Endothelial cell of umbilical vein (primary cell): ENCODE results near the gene DGCR2. TPM values are rescaled to one million over a fixed set of nuclear protein-coding genes. Genes with fewer than 3 reads are reported as not detected.

Experiments used
- BruUV-seq: library from RNA; stranded (reverse); fragments of 400-500 nt; replicated peaks from 2 replicates; lab custom pipeline; 2021; lab: Mats Ljungman, UMichigan
- CTCF ChIA-PET: fragments of 300-600, 350-600 bp; sonication (Branson Sonifier 250); formaldehyde crosslinking; loops from one replicate; lab custom pipeline; 2021; ENCODE audit warnings: antibody characterized with exemption, inconsistent platforms; lab: Charles Lee
- POLR2A ChIA-PET: fragments of 300-600, 350-600 bp; sonication (Branson Sonifier 250); formaldehyde crosslinking; loops from one replicate; lab custom pipeline; 2021; ENCODE audit warnings: antibody characterized with exemption, inconsistent platforms; lab: Charles Lee
- DNase-seq: peaks from one replicate; pipeline ENCODE4 v3.0.0-alpha.2; 2011; ENCODE audit warnings: low read depth, low spot score
- FAIRE-seq: peaks from 2 replicates; lab custom pipeline; 2011; peaks lifted over from hg19 to GRCh38; lab: Jason Lieb, UNC
- H2AFZ ChIP-seq: 2 replicates; pipeline ENCODE4 v1.6.0; 2012; ENCODE audit warnings: low read depth, low read length, control low read depth, inconsistent platforms
- H3K27ac ChIP-seq: 2 replicates; pipeline ENCODE4 v1.5.1; 2011; ENCODE audit warnings: low read depth, mild to moderate bottlenecking, control low read depth, low read length, moderate library complexity; ENCODE audit not compliant: insufficient read depth
- H3K27me3 ChIP-seq, 2 experiments: 2 replicates each; pipeline versions ENCODE4 v1.6.0 to v1.6.1; 2011; ENCODE audit warnings: low read length in 2 of 2, mixed read lengths in 1 of 2; ENCODE audit not compliant: control insufficient read depth in 2 of 2, insufficient read depth in 2 of 2
- H3K36me3 ChIP-seq, 2 experiments: 2 replicates in 1 of 2; 3 replicates in 1 of 2; pipeline ENCODE4 v1.5.1; 2011; ENCODE audit warnings: low read length in 2 of 2, mild to moderate bottlenecking in 1 of 2, moderate library complexity in 1 of 2; ENCODE audit not compliant: control insufficient read depth in 2 of 2, insufficient read depth in 2 of 2; ENCODE audit errors: extremely low read depth in 1 of 2
- H3K4me1 ChIP-seq: 3 replicates; pipeline ENCODE4 v1.5.1; 2011; ENCODE audit warnings: mild to moderate bottlenecking, low read length; ENCODE audit not compliant: control insufficient read depth, insufficient read depth; ENCODE audit errors: extremely low read depth
- H3K4me2 ChIP-seq: 2 replicates; pipeline ENCODE4 v1.6.1; 2011; ENCODE audit warnings: low read length, control low read depth, mixed read lengths; ENCODE audit not compliant: insufficient read depth
- H3K4me3 ChIP-seq, 3 experiments: fragments of 200-600 bp in 1 of 3; sonication (generic), shearing (Covaris generic) in 1 of 3; replicated peaks in 1 of 3; 2 replicates each; pipeline ENCODE4 v1.5.1; 2011 to 2016; ENCODE audit warnings: control low read depth in 3 of 3, low read length in 3 of 3, mild to moderate bottlenecking in 2 of 3, inconsistent platforms in 1 of 3, low read depth in 1 of 3, moderate library complexity in 1 of 3; ENCODE audit not compliant: insufficient read depth in 1 of 3
- H3K79me2 ChIP-seq: 2 replicates; pipeline ENCODE4 v1.6.0; 2012; ENCODE audit warnings: low read length, inconsistent platforms; ENCODE audit not compliant: control insufficient read depth, insufficient read depth
- H3K9ac ChIP-seq: replicated peaks from 2 replicates; pipeline ENCODE3; 2011; ENCODE audit warnings: low read length, control low read depth; ENCODE audit not compliant: insufficient read depth; ENCODE audit errors: extremely low read depth
- H3K9me1 ChIP-seq: replicated peaks from 3 replicates; pipeline ENCODE4 v1.6.0; 2011; ENCODE audit warnings: mild to moderate bottlenecking, low read length; ENCODE audit not compliant: control insufficient read depth, insufficient read depth; ENCODE audit errors: extremely low read depth
- H3K9me3 ChIP-seq: replicated peaks from 2 replicates; pipeline ENCODE4 v1.5.1; 2012; ENCODE audit warnings: low read length, inconsistent platforms; ENCODE audit not compliant: control insufficient read depth, insufficient read depth
- H4K20me1 ChIP-seq: replicated peaks from 2 replicates; pipeline ENCODE3; 2011; ENCODE audit warnings: mild to moderate bottlenecking, low read length; ENCODE audit not compliant: control insufficient read depth, insufficient read depth; ENCODE audit errors: extremely low read depth
- EZH2 ChIP-seq: IDR thresholded peaks from 2 replicates; pipeline ENCODE4 v1.6.1; 2012; ENCODE audit warnings: borderline replicate concordance, low read depth, mild to moderate bottlenecking, moderate library complexity, low read length, inconsistent platforms; ENCODE audit not compliant: severe bottlenecking
- FOS ChIP-seq: IDR thresholded peaks from 2 replicates; pipeline ENCODE4 v1.6.1; 2011; ENCODE audit warnings: mild to moderate bottlenecking, low read length, moderate library complexity, borderline replicate concordance; ENCODE audit not compliant: insufficient read depth
- GATA2 ChIP-seq: IDR thresholded peaks from 2 replicates; pipeline ENCODE4 v1.7.0; 2011; ENCODE audit warnings: low read depth, mild to moderate bottlenecking, moderate library complexity, mixed read lengths, low read length; ENCODE audit not compliant: insufficient read length, insufficient read depth
- JUN ChIP-seq: IDR thresholded peaks from 2 replicates; pipeline ENCODE4 v1.6.1; 2011; ENCODE audit warnings: borderline replicate concordance, low read depth; ENCODE audit not compliant: insufficient read length, insufficient read depth
- MYC ChIP-seq: IDR thresholded peaks from one replicate; pipeline ENCODE4 v1.6.1; 2011; ENCODE audit warnings: mild to moderate bottlenecking, low read depth, low read length
- POLR2A ChIP-seq: IDR thresholded peaks from 2 replicates; pipeline ENCODE4 v1.6.1; 2012; ENCODE audit warnings: low read depth, mild to moderate bottlenecking, control low read depth, low read length
- POLR2AphosphoS5 ChIP-seq: IDR thresholded peaks from 2 replicates; pipeline ENCODE4 v1.6.1; 2012; ENCODE audit warnings: low read depth, mild to moderate bottlenecking, control low read depth, low read length, moderate library complexity; ENCODE audit not compliant: insufficient read depth
- dilution Hi-C: fragments of 300-500 bp; cut with MboI; formaldehyde crosslinking; loops from one replicate; pipeline ENCODE4 v1.15.0; 2019; ENCODE audit warnings: low sequenced_read_pairs; ENCODE audit not compliant: extremely low pct_ligation_motif_present
- intact Hi-C: fragments of 100-400 bp; cut with micrococcal nuclease; formaldehyde crosslinking; loops from one replicate; pipeline ENCODE4 v1.10.0; 2022
- polyA plus RNA-seq, 4 experiments: library from polyadenylated mRNA; depleted of rRNA in 3 of 4; stranded (reverse) in 3 of 4; unstranded in 1 of 4; fragments of >200 nt; gene quantifications; 2 replicates each; pipeline versions ENCODE4 v1.2.1 to v1.2.3, GENCODE V29; 2011 to 2012; ENCODE audit warnings: missing spikeins in 1 of 4
- total RNA-seq: library from RNA; stranded (reverse); gene quantifications from 2 replicates; pipeline ENCODE4 v1.2.3, GENCODE V29; 2021
- TF ChIP-seq, protein P1 (sequence below): IDR thresholded peaks from 2 replicates; pipeline ENCODE4 v1.6.1; 2011; ENCODE audit not compliant: insufficient read depth, insufficient read length
- TF ChIP-seq, protein P2 (sequence below), 2 donors: IDR thresholded peaks; 1 replicate in 1 of 2; 2 replicates in 1 of 2; pipeline ENCODE4 v1.5.1; 2011; ENCODE audit warnings: low read length in 2 of 2, mild to moderate bottlenecking in 2 of 2, moderate library complexity in 2 of 2, control low read depth in 1 of 2, inconsistent platforms in 1 of 2, low read depth in 1 of 2; ENCODE audit not compliant: insufficient read depth in 1 of 2; ENCODE audit errors: extremely low read depth in 1 of 2

DGCR2 gene
- total and polyA plus RNA-seq, 2 donors (not counting 3 experiments of a cell fraction or from before 2014, with no cell fraction given) = 44.8 to 51.2 TPM

DNA sequence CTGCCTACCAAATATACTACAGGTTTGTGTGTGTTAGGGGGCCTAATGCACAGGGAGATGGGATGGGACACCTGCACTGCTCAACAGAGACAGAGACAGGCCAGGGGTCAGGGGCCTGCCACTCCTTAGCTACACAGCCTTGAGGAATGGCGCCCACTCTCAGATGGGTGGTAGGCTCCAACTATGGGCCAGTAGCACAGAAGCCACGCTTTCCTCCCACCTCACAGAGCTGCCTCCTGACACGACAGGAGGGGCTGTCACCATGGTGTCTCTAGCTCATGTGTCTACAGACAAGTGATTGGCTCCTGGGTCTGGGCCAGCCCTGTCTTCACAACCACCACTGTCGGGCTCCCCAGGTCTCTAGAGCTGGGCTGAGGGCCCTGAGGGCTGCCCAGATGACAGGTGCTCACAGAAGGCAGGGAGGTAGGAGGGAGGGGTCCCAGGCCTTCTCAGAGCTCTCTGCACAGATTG is 81.8 kb downstream of the DGCR2 start:
- Histone ChIP-seq H3K9ac (no peak overlapping the region), H4K20me1 (no peaks in the 10 kb centered on the region), H3K27me3 (no peaks in the 10 kb centered on the region), H3K36me3 (peaks cover 0 to 44% of the 10 kb centered on the region in 2 experiments), H3K27ac (no peak overlapping the region), H3K4me1 (no peaks in the 10 kb centered on the region), H3K9me1 (no peaks in the 10 kb centered on the region), H2AFZ (no peak overlapping the region), H3K79me2 (no peaks in the 10 kb centered on the region), H3K4me2 (no peak overlapping the region), H3K9me3 (no peaks in the 10 kb centered on the region), H3K4me3 (no peak overlapping the region)
- BruUV-seq = no TSS peak
- intact Hi-C loops = no loop called here
- POLR2A ChIA-PET = no interaction called here
- FAIRE-seq (no peak), DNase-seq (no peak)
- dilution Hi-C loops = no loop called here
- TF ChIP-seq, protein P1, sequence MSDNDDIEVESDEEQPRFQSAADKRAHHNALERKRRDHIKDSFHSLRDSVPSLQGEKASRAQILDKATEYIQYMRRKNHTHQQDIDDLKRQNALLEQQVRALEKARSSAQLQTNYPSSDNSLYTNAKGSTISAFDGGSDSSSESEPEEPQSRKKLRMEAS = no peak
- no peak for TF ChIP-seq MYC
- no peak for TF ChIP-seq FOS
- TF ChIP-seq POLR2AphosphoS5 = no peak
- TF ChIP-seq JUN = no peak
- TF ChIP-seq EZH2 = no peak
- TF ChIP-seq, protein P2, sequence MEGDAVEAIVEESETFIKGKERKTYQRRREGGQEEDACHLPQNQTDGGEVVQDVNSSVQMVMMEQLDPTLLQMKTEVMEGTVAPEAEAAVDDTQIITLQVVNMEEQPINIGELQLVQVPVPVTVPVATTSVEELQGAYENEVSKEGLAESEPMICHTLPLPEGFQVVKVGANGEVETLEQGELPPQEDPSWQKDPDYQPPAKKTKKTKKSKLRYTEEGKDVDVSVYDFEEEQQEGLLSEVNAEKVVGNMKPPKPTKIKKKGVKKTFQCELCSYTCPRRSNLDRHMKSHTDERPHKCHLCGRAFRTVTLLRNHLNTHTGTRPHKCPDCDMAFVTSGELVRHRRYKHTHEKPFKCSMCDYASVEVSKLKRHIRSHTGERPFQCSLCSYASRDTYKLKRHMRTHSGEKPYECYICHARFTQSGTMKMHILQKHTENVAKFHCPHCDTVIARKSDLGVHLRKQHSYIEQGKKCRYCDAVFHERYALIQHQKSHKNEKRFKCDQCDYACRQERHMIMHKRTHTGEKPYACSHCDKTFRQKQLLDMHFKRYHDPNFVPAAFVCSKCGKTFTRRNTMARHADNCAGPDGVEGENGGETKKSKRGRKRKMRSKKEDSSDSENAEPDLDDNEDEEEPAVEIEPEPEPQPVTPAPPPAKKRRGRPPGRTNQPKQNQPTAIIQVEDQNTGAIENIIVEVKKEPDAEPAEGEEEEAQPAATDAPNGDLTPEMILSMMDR (IDR thresholded peaks at IDR 0.05; ENCODE audit: extremely low read depth in 1 of 2, insufficient read depth in 1 of 2, low read depth in 1 of 2, low read length in 2 of 2) = no peak
- TF ChIP-seq POLR2A = no peak
- TF ChIP-seq GATA2 = no peak
- CTCF ChIA-PET = no interaction called here
